Suprapubic skin (tissue), 4 donors: ENCODE measurements around the gene CNTRL. TPM values are rescaled to one million over a fixed set of nuclear protein-coding genes. Genes with fewer than 3 reads are reported as not detected.

ENCODE experiments used
- DNase-seq, 2 donors: peaks; one replicate each; pipeline ENCODE4 v3.0.0-alpha.2; 2019; ENCODE audit warnings: low spot score in 2 of 2
- H3K27ac ChIP-seq: fragments of 200-600 bp; sonication (generic); one replicate; pipeline ENCODE4 v1.5.1; 2019
- H3K27me3 ChIP-seq: fragments of 200-600 bp; sonication (generic); one replicate; pipeline ENCODE4 v1.5.1; 2019
- H3K36me3 ChIP-seq: fragments of 200-600 bp; sonication (generic); one replicate; pipeline ENCODE4 v1.5.1; 2019
- H3K4me1 ChIP-seq: fragments of 200-600 bp; sonication (generic); one replicate; pipeline ENCODE4 v1.5.1; 2019
- H3K4me3 ChIP-seq: fragments of 200-600 bp; sonication (generic); one replicate; pipeline ENCODE4 v1.5.1; 2019; ENCODE audit warnings: mild to moderate bottlenecking
- H3K9me3 ChIP-seq: fragments of 200-600 bp; sonication (generic); one replicate; pipeline ENCODE4 v1.5.1; 2019
- EP300 ChIP-seq: sonication (generic); formaldehyde crosslinking; IDR thresholded peaks from one replicate; pipeline ENCODE4 v1.6.1; 2017; ENCODE audit warnings: antibody characterized with exemption
- POLR2A ChIP-seq, 2 donors: fragments of 450-650 bp; IDR thresholded peaks; one replicate each; pipeline ENCODE4 v1.6.1; 2017; ENCODE audit warnings: antibody characterized with exemption in 2 of 2, mild to moderate bottlenecking in 2 of 2, moderate library complexity in 2 of 2
- POLR2AphosphoS5 ChIP-seq, 3 donors: sonication (generic); formaldehyde crosslinking; IDR thresholded peaks; one replicate each; pipeline ENCODE4 v1.6.1; 2017; ENCODE audit warnings: antibody characterized with exemption in 3 of 3
- WGBS: methylation state at CpG from one replicate; pipeline ENCODE4 v1.1.5; 2018; 5-methylcytosine and 5-hydroxymethylcytosine counted together
- total RNA-seq, 4 donors: library from RNA; depleted of rRNA; stranded (reverse); fragments of >200 nt; gene quantifications; one replicate each; pipeline ENCODE4 v1.1.0, GENCODE V29; 2016
- TF ChIP-seq, protein P1 (sequence below), 2 donors: fragments of 200-600 bp in 1 of 2; fragments of 450-650 bp in 1 of 2; sonication (generic) in 1 of 2; IDR thresholded peaks; one replicate each; pipeline ENCODE4 v1.5.1; 2016 to 2019; ENCODE audit warnings: antibody characterized with exemption in 2 of 2, mild to moderate bottlenecking in 1 of 2, moderate library complexity in 1 of 2

CNTRL gene
- total RNA-seq, 4 donors from 2014 or later = 6.4 to 24.6 (median 13.6) TPM

- Histone ChIP-seq H3K27me3 (no peaks in the 10 kb centered on the region), H3K36me3 (no peaks in the 10 kb centered on the region), H3K4me1 (peaks cover 5% of the 10 kb centered on the region), H3K9me3 (no peaks in the 10 kb centered on the region), H3K4me3 (no peak overlapping the region), H3K27ac (no peak overlapping the region)
- TF ChIP-seq EP300 (no peak), POLR2A (IDR thresholded peaks at IDR 0.05) (no peak), POLR2AphosphoS5 (IDR thresholded peaks at IDR 0.05) (no peak)
- TF ChIP-seq, protein P1, sequence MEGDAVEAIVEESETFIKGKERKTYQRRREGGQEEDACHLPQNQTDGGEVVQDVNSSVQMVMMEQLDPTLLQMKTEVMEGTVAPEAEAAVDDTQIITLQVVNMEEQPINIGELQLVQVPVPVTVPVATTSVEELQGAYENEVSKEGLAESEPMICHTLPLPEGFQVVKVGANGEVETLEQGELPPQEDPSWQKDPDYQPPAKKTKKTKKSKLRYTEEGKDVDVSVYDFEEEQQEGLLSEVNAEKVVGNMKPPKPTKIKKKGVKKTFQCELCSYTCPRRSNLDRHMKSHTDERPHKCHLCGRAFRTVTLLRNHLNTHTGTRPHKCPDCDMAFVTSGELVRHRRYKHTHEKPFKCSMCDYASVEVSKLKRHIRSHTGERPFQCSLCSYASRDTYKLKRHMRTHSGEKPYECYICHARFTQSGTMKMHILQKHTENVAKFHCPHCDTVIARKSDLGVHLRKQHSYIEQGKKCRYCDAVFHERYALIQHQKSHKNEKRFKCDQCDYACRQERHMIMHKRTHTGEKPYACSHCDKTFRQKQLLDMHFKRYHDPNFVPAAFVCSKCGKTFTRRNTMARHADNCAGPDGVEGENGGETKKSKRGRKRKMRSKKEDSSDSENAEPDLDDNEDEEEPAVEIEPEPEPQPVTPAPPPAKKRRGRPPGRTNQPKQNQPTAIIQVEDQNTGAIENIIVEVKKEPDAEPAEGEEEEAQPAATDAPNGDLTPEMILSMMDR (IDR thresholded peaks at IDR 0.05) = no peak
- 91% methylated on average over 8 of the region's 8 CpGs for WGBS
- DNase-seq = no peak
These were observed 143.7 kb downstream of the CNTRL start for GRCh38 chr9:121218357-121219027.

- H3K4me3 ChIP-seq = no peak overlapping the region
- H3K9me3 ChIP-seq = no peaks in the 10 kb centered on the region
- no peak overlapping the region for H3K27ac ChIP-seq
- no peaks in the 10 kb centered on the region for H3K36me3 ChIP-seq
- 96% methylated on average over 3 of the region's 3 CpGs for WGBS
- TF ChIP-seq, protein P1 (IDR thresholded peaks at IDR 0.05) = no peak
- TF ChIP-seq EP300 = no peak
- peaks cover 4% of the 10 kb centered on the region for H3K4me1 ChIP-seq
- DNase-seq = no peak
- H3K27me3 ChIP-seq = no peaks in the 10 kb centered on the region
These were observed 144.8 kb downstream of the CNTRL start for GRCh38 chr9:121219530-121219929.

DNA sequence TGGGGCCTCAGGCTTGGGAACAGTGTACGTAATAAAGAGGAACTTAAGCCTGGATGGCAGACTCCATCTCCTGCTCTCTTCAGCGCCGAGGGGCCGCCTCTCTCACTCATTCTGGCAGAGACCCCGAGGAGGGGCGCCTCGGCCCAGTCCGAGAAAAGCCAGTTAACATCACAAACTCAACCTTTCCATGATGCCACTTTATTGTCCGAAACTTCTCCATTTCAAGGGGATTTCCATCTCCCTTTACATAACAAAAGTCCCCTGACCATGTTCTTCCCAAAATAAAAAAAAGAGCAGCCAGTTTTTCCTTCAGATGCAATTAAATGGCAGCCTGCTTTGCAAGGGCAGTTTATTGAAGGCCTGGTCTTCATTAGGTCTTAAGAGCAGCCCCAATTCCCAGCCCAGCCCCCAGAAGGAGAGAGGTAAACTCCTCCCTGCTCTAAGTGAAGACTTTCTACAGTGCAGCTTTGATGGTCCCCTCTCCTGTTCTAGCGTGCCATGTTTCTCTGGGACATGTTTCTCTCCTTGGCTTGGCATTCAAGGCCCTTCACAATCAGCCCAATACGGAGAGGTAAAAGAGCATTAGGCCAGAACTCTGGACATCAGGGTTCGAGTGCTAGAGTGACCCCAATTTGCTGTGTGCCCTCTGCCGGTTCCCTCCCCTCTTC is 146.4 kb downstream of the CNTRL start:
- no peak overlapping the region for H3K27ac ChIP-seq

GRCh38 chr9:121221664-121222055 is 146.9 kb downstream of the CNTRL start:
- Histone ChIP-seq H3K9me3 (no peaks in the 10 kb centered on the region), H3K36me3 (no peaks in the 10 kb centered on the region), H3K27me3 (no peaks in the 10 kb centered on the region), H3K4me3 (no peak overlapping the region), H3K4me1 (peaks cover 4% of the 10 kb centered on the region), H3K27ac (no peak overlapping the region)
- DNase-seq = no peak
- WGBS = 100% methylated on average over 2 of the region's 2 CpGs
- TF ChIP-seq POLR2AphosphoS5 (IDR thresholded peaks at IDR 0.05) = no peak
- no peak for TF ChIP-seq EP300
- TF ChIP-seq POLR2A (IDR thresholded peaks at IDR 0.05) = no peak
- TF ChIP-seq, protein P1 (IDR thresholded peaks at IDR 0.05) = no peak

More for the DNA sequence above, 146.4 kb downstream of the CNTRL start:
- Histone ChIP-seq H3K9me3 (no peaks in the 10 kb centered on the region), H3K4me3 (no peak overlapping the region), H3K36me3 (no peaks in the 10 kb centered on the region), H3K4me1 (peaks cover 4% of the 10 kb centered on the region), H3K27me3 (no peaks in the 10 kb centered on the region)
- 71% methylated on average over 13 of the region's 13 CpGs for WGBS
- no peak for DNase-seq
- no peak for TF ChIP-seq POLR2AphosphoS5 (IDR thresholded peaks at IDR 0.05)
- TF ChIP-seq EP300 = no peak
- TF ChIP-seq POLR2A (IDR thresholded peaks at IDR 0.05) = no peak
- TF ChIP-seq, protein P1 (IDR thresholded peaks at IDR 0.05) = no peak

- no peaks in the 10 kb centered on the region for H3K27me3 ChIP-seq
- H3K4me3 ChIP-seq = no peak overlapping the region
- TF ChIP-seq, protein P1 (IDR thresholded peaks at IDR 0.05) = peak; percentile 32 to 53
- TF ChIP-seq POLR2AphosphoS5 (IDR thresholded peaks at IDR 0.05) = no peak
- no peak for DNase-seq
- WGBS = 62% methylated on average over 12 of the region's 12 CpGs
- H3K9me3 ChIP-seq = no peaks in the 10 kb centered on the region
- H3K27ac ChIP-seq = no peak overlapping the region
- no peaks in the 10 kb centered on the region for H3K36me3 ChIP-seq
- peaks cover 4% of the 10 kb centered on the region for H3K4me1 ChIP-seq
These were observed 147.9 kb downstream of the CNTRL start for GRCh38 chr9:121222524-121223171.
